Cardiac ventricle fibroblast (primary cell): Measurements from ENCODE around the gene FANCC. TPM values are rescaled to one million over a fixed set of nuclear protein-coding genes. Genes with fewer than 3 reads are reported as not detected.

ENCODE experiments used
- total RNA-seq: library from RNA; depleted of rRNA; stranded (reverse); fragments of >200 nt; gene quantifications from 2 replicates; pipeline ENCODE4 v1.2.3, GENCODE V29; 2015

Gene FANCC
- 2.5 and 3.6 TPM in 2 replicates for total RNA-seq

GRCh38 chr9:95317119-95317892, at the start of gene FANCC:
Gene FANCC, minus strand, starts transcription at chr9:95317709. Its CDS starts 68,418 bp downstream, at chr9:95249291.

Other genes starting within 250 kb of the FANCC start
- 5.6 and 10.5 TPM in 2 replicates for gene PTCH1, start 199.3 kb upstream of the FANCC start, total RNA-seq